ENCODE results near the gene APOL4. TPM values are rescaled to one million over a fixed set of nuclear protein-coding genes. Genes with fewer than 3 reads are reported as not detected.
A peak's percentile ranks its signal among the peaks of the same experiment; 100 is the strongest.
"Not testable (repeated sequence)": the region's sequence is repeated elsewhere in the genome, so short reads cannot be mapped to it uniquely, and the experiment has no call there.

The APOL4 gene
- total and polyA plus RNA-seq, 12 donors = 1.6 to 22.6 (median 4.2) TPM; not detected in 1

- TF ChIP-seq, protein P1, sequence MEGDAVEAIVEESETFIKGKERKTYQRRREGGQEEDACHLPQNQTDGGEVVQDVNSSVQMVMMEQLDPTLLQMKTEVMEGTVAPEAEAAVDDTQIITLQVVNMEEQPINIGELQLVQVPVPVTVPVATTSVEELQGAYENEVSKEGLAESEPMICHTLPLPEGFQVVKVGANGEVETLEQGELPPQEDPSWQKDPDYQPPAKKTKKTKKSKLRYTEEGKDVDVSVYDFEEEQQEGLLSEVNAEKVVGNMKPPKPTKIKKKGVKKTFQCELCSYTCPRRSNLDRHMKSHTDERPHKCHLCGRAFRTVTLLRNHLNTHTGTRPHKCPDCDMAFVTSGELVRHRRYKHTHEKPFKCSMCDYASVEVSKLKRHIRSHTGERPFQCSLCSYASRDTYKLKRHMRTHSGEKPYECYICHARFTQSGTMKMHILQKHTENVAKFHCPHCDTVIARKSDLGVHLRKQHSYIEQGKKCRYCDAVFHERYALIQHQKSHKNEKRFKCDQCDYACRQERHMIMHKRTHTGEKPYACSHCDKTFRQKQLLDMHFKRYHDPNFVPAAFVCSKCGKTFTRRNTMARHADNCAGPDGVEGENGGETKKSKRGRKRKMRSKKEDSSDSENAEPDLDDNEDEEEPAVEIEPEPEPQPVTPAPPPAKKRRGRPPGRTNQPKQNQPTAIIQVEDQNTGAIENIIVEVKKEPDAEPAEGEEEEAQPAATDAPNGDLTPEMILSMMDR (IDR thresholded peaks at IDR 0.05) = peak in 1 of 9 donors; percentile 17
- Histone ChIP-seq H3K9me3 (no peaks in the 10 kb centered on the region), H3K36me3 (peaks cover 0 to 26% (median 0%) of the 10 kb centered on the region in 9 donors), H3K4me3 (peak overlapping the region in 2 of 10 donors; percentile 63 to 65), H3K4me1 (peaks cover 15 to 99% (median 89%) of the 10 kb centered on the region in 9 donors), H3K27me3 (no peaks in the 10 kb centered on the region), H3K27ac (peak overlapping the region; percentile 88 to 95 (median 94))
- intact Hi-C loops (cut with DNase I) = loop anchor here in 1 of 10 donors (10.0 kb wide), 1 partner anchor 330 kb away; the partner anchor contains the start of gene TXN2
- ATAC-seq (no peak), DNase-seq (no peak)
- WGBS, 2 donors = 93 to 95% methylated on average over 3 of the region's 3 CpGs
These were observed 47.1 kb downstream of the APOL4 start for GRCh38 chr22:36154423-36154945.

DNA sequence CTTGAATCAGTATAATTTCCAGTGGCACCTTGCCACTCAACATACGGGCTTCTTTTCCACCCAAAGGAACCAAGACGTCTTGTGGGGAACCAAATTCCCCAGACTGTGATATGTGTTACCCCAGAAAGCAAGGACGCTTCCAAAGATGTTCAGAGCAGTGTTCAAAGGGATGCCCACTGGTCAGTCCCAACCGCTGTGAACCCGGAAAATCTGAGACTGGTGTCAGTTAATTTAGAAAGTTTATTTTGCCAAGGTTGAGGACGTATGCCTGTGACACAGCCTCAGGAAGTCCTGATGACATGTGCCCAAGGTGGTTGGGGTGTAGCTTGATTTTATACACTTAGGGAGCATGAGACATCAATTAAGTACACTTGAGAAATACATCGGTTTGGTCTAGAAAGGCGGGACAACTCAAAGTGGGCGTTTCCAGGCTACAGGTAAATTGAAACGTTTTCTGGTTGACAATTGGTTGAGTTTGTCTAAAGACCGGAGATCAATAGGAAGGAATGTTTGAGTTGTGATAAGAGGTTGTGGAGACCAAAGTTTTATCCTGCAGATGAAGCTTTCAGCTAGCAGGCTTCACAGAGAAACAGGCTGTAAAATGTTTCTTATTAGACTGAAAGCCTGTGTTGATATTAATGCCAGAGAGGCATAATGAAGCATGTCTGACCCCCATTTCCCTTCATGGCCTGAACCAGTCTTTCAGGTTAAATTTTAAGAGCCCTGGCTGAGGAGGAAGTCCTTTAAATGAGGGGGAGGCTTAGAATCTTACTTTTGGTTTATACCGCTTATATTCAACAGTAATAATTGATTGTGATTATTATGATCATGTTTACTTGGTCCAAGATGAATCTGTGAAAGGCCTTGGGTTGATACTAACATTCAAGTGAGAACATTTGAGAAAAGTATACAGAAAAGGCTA, 47.8 kb downstream of the APOL4 start:
- Histone ChIP-seq H3K9me3 (no peaks in the 10 kb centered on the region), H3K4me3 (no peak overlapping the region), H3K36me3 (peaks cover 0 to 34% (median 5%) of the 10 kb centered on the region in 9 donors), H3K27ac (peak overlapping the region in 9 of 10 donors; percentile 88 to 95 (median 94)), H3K27me3 (no peaks in the 10 kb centered on the region), H3K4me1 (peaks cover 15 to 99% (median 86%) of the 10 kb centered on the region in 9 donors)
- 71 to 81% methylated on average over 12 of the region's 12 CpGs for WGBS, 2 donors
- TF ChIP-seq, protein P1 (IDR thresholded peaks at IDR 0.05) = no peak
- ATAC-seq (no peak), DNase-seq (no peak)
- intact Hi-C loops (cut with DNase I) = loop anchor here in 1 of 10 donors (10.0 kb wide), 1 partner anchor 331 kb away; the partner anchor contains the start of gene TXN2

- intact Hi-C loops (cut with DNase I) = loop anchor here in 1 of 10 donors (10.0 kb wide), 1 partner anchor 332 kb away; the partner anchor contains the start of gene TXN2
- H3K9me3 ChIP-seq, H3K4me3 ChIP-seq, ATAC-seq, DNase-seq, H3K27me3 ChIP-seq: not testable (repeated sequence)
- H3K36me3 ChIP-seq = peaks cover 0 to 43% (median 9%) of the 10 kb centered on the region in 9 donors
- H3K27ac ChIP-seq = peak overlapping the region in 6 of 10 donors; percentile 18 to 95 (median 91)
- 82 to 93% methylated on average over 4 of the region's 4 CpGs for WGBS, 2 donors
- peaks cover 15 to 99% (median 86%) of the 10 kb centered on the region in 9 donors for H3K4me1 ChIP-seq
These were observed 48.8 kb downstream of the APOL4 start for GRCh38 chr22:36152821-36153220.

DNA sequence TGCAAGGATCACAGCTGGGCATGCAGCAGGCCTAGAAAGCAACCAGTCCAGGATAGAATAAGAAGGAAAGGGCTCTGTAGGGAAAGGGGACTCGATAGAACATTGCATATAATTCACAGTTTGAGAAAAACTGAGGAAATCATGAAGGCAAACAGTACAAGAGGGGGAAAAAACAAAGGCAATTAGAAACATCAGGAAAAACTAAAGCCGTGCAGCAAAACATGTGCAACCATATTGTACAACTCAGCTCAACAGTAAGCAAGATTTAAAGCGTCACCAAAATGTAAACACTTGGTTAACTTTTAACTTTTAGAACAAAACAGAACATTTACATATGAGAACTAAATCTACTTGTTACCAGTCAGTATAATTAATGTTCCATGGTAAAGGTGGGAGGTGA, 49.5 kb downstream of the APOL4 start:
- peaks cover 13 to 99% (median 86%) of the 10 kb centered on the region in 9 donors for H3K4me1 ChIP-seq
- H3K36me3 ChIP-seq = peaks cover 0 to 50% (median 9%) of the 10 kb centered on the region in 9 donors
- DNase-seq = no peak
- TF ChIP-seq, protein P1 (IDR thresholded peaks at IDR 0.05) = no peak
- no peak overlapping the region for H3K4me3 ChIP-seq
- intact Hi-C loops (cut with DNase I) = loop anchor here in 1 of 10 donors (10.0 kb wide), 1 partner anchor 333 kb away; the partner anchor contains the start of gene TXN2
- H3K9me3 ChIP-seq = no peaks in the 10 kb centered on the region
- no peak for ATAC-seq
- 86 to 89% methylated on average over 3 of the region's 3 CpGs for WGBS, 2 donors
- H3K27ac ChIP-seq = peak overlapping the region in 8 of 10 donors; percentile 2 to 94 (median 54)
- H3K27me3 ChIP-seq = no peaks in the 10 kb centered on the region
